ENCODE measurements around the gene RASGRP1. TPM values are rescaled to one million over a fixed set of nuclear protein-coding genes. Genes with fewer than 3 reads are reported as not detected.

Gene RASGRP1
- total RNA-seq, 1 donor from 2014 or later = 11.0 TPM

DNA sequence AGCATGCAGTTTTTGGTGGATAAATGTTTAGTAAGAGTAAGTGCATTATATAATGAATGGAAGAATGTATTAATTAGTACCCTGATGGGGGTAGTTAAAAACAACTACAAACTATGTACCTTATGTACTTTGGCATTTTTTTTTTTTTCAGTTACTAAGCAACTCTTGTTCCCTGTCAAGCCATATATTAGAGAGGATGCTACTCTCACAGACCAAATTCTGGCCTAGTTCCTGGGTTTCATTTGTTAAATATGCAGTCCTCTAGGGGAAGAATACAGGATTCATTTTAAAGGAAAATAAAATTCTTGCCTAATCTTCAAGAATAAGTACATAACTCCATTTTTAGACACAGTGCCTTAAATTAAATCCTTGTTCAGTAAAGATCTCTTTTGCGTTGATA is 93.8 kb downstream of the RASGRP1 start:
- FAIRE-seq = no peak
- DNase-seq (ENCODE audit: low spot score in 2 of 2) = no peak

DNA sequence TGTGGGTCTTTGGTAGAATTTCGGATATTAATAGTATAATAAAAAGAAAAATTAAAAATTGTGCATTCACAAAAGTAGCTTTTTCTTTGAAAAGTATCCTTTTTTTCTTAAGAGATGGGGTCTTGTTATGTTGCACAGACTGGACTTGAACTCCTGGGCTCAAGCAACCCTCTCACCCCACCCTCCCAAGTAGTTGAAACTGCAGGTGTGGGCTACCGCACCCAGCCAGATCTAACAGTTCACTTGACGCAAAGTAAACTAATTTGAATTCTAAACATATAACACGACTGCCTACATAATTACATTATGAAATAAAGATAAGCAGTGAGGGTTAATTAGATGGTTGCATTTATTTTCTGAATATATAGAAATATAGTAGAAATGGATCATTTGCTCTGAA is 99.9 kb downstream of the RASGRP1 start:
- DNase-seq (ENCODE audit: low spot score in 2 of 2) (no peak), FAIRE-seq (no peak)

- FAIRE-seq (no peak), DNase-seq (ENCODE audit: low spot score in 2 of 2) (no peak)
Observed at GRCh38 chr15:38463893-38464292, 100.7 kb downstream of the RASGRP1 start.

- DNase-seq (ENCODE audit: low spot score in 2 of 2) = no peak
- FAIRE-seq = no peak
Observed at GRCh38 chr15:38461066-38461833, 103.4 kb downstream of the RASGRP1 start.

DNA sequence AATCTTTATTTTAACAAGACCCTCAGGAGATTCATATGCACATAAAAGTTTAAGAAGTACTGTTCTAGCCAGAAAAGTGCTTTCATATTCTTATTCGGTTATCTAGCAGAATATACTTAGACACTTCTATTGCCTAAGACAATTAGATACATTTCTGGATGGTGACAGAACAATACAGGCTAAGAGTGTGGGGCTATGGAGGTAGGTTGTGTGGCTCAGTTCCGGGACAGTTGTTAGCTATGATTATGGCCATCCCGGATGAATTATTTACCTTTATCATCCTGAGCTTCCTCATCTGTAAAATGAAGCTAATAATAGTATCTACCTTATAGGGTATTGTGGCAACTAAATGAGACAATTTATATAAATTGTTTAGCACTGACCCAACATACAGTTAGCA is 104.1 kb downstream of the RASGRP1 start:
- FAIRE-seq = no peak
- DNase-seq (ENCODE audit: low spot score in 2 of 2) = no peak

DNA sequence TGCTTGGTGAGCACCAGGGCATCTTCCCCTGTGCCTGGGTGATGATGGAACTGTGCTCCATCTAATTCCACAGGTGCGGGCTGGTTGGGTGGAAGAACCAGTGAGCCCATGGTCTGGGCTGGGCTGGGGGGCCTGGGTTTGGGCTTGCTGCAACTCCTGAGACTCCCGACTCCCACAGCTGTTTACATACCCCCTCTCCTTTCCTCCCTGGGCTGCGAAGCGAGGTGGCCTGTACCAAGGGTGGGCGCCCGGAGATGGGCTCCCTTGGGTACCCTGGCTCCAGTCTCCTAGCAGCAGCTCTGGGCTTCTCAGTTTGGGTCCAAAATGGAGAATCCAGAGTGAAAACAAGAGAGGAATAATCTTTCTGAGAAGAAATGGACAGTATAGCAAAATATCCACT is 105.1 kb downstream of the RASGRP1 start:
- DNase-seq (ENCODE audit: low spot score in 2 of 2) = no peak
- FAIRE-seq = no peak

- DNase-seq (ENCODE audit: low spot score in 2 of 2) (no peak), FAIRE-seq (no peak)
Observed at GRCh38 chr15:38458646-38459045, 106.0 kb downstream of the RASGRP1 start.

GRCh38 chr15:38455092-38455491 is 109.5 kb downstream of the RASGRP1 start:
- DNase-seq (ENCODE audit: low spot score in 2 of 2) (no peak), FAIRE-seq (no peak)

- DNase-seq (ENCODE audit: low spot score in 2 of 2) (no peak), FAIRE-seq (no peak)
Observed at GRCh38 chr15:38454696-38455090, 109.9 kb downstream of the RASGRP1 start.

DNA sequence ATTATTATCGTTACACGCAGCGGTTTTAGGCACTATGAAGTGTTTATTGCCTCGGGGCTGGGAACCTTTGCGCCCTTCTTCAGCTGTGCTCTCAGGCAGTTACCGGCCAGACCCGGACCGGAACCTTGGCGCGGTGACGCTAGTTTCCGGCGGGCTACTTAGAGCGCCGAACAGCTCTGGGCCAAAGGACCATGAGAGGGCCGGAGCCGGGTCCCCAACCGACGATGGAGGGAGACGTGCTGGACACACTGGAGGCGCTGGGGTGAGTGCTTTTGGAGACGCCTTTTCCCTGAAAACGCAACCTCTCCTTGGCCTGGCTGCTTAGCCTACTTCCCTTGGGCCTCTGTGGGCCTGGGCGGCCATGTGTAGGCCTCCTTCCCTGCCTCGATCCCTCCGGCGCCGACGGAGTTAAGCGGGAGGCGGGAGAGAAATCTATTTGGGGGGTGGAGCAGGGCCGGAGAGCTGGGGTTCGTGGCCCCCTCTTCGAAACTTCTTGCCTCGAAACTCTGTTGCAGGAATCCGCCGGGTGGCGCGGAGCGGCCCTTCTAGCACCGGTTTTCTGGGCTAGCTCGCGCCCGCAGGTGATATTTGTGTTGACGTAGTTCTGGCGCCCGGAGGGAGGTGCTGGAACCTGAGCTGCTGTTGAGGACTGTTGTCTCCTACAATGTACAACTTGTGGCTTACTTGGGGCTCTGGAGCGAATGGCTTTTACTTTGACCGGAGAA is 110.5 kb downstream of the RASGRP1 start, which contains the start of gene FAM98B:
TSS of gene FAM98B (plus strand) at position 157 of the 725 bp plus-strand sequence. CDS start at position 192, 35 bp downstream.
- FAIRE-seq (no peak), DNase-seq (ENCODE audit: low spot score in 2 of 2) (peak; percentile 52 to 67)

DNA sequence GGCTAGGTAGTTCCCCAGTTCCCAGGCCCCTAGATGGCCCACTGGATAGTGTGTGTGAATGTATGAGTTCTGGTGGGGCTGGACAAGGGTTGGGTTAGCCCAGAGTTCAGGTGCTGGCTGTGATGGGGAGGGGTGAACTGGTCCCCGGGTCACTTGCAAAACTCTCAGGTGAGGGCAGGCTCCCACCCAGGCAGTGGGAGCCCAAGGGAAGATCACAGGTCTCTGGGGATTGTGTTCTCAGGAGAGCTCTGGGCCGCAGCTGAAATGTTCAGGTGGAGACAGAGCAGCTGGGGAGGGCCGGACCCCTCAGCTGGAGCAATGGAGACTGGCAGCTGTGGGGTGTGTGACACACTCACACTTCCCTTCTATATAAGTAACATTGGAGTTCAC is 123.5 kb downstream of the RASGRP1 start:
- no peak for FAIRE-seq
- no peak for DNase-seq (ENCODE audit: low spot score in 2 of 2)

GRCh38 chr15:38440353-38441129 is 124.1 kb downstream of the RASGRP1 start:
- DNase-seq (ENCODE audit: low spot score in 2 of 2) = peak in 1 of 2 donors; percentile 20

More at GRCh38 chr15:38440353-38441129, 124.1 kb downstream of the RASGRP1 start:
- FAIRE-seq = no peak

Other genes with a start within 250 kb of the RASGRP1 start
- gene FAM98B, start 110.7 kb downstream of the RASGRP1 start, total RNA-seq = 37.9 TPM

All from frontal cortex (tissue), 4 donors.